Transverse colon (tissue), 3 donors: ENCODE results near the gene PHKA2.

Experiments
- CTCF ChIP-seq, 5 experiments: fragments of 200-600 bp in 3 of 5; fragments of 450-650 bp in 2 of 5; sonication (generic) in 3 of 5; IDR thresholded peaks; 1 replicate in 2 of 5; 2 replicates in 3 of 5; pipeline ENCODE4 v1.5.1; 2016 to 2017; ENCODE audit warnings: antibody characterized with exemption in 5 of 5, inconsistent platforms in 3 of 5, mild to moderate bottlenecking in 2 of 5, moderate library complexity in 1 of 5
- EP300 ChIP-seq: sonication (generic); formaldehyde crosslinking; IDR thresholded peaks from one replicate; pipeline ENCODE4 v1.6.1; 2017; ENCODE audit warnings: antibody characterized with exemption, low read depth
- POLR2A ChIP-seq: fragments of 450-650 bp; IDR thresholded peaks from one replicate; pipeline ENCODE4 v1.6.1; 2016; ENCODE audit warnings: antibody characterized with exemption, mild to moderate bottlenecking, moderate library complexity

- TF ChIP-seq CTCF (IDR thresholded peaks at IDR 0.05) (no peak), EP300 (no peak), POLR2A (no peak)
These were observed 100.5 kb downstream of the PHKA2 start for GRCh38 chrX:18883234-18883960.
